ENCODE data around the gene PLXNC1.

PLXNC1 gene

GRCh38 chr12:94157181-94157580, 8.8 kb downstream of the PLXNC1 start:
- Mint-ChIP-seq H3K36me3 (ENCODE audit: insufficient read depth) (no peaks in the 10 kb centered on the region), H3K27ac (no peak overlapping the region), H3K9me3 (no peaks in the 10 kb centered on the region), H3K4me1 (ENCODE audit: low read depth in 2 of 2) (peaks cover 28 to 31% of the 10 kb centered on the region in 2 donors), H3K4me3 (no peak overlapping the region), H3K27me3 (no peaks in the 10 kb centered on the region)
- no peak for DNase-seq
- ATAC-seq (replicated peaks), result no peak

GRCh38 chr12:94157981-94158411, 9.6 kb downstream of the PLXNC1 start:
- peak overlapping the region in 1 of 2 donors; percentile 13 for H3K4me3 Mint-ChIP-seq
- peaks cover 29 to 34% of the 10 kb centered on the region in 2 donors for H3K4me1 Mint-ChIP-seq (ENCODE audit: low read depth in 2 of 2)
- no peaks in the 10 kb centered on the region for H3K9me3 Mint-ChIP-seq
- H3K36me3 Mint-ChIP-seq (ENCODE audit: insufficient read depth), result no peaks in the 10 kb centered on the region
- no peak for DNase-seq
- ATAC-seq (replicated peaks), result peak; percentile 32
- no peaks in the 10 kb centered on the region for H3K27me3 Mint-ChIP-seq
- no peak overlapping the region for H3K27ac Mint-ChIP-seq

GRCh38 chr12:94158666-94159065, 10.3 kb downstream of the PLXNC1 start:
- no peak overlapping the region for H3K27ac Mint-ChIP-seq
- no peaks in the 10 kb centered on the region for H3K27me3 Mint-ChIP-seq
- H3K36me3 Mint-ChIP-seq (ENCODE audit: insufficient read depth), result no peaks in the 10 kb centered on the region
- H3K9me3 Mint-ChIP-seq, result no peaks in the 10 kb centered on the region
- no peak overlapping the region for H3K4me3 Mint-ChIP-seq
- DNase-seq (no peak), ATAC-seq (replicated peaks) (no peak)
- H3K4me1 Mint-ChIP-seq (ENCODE audit: low read depth in 2 of 2), result peaks cover 25 to 34% of the 10 kb centered on the region in 2 donors

DNA sequence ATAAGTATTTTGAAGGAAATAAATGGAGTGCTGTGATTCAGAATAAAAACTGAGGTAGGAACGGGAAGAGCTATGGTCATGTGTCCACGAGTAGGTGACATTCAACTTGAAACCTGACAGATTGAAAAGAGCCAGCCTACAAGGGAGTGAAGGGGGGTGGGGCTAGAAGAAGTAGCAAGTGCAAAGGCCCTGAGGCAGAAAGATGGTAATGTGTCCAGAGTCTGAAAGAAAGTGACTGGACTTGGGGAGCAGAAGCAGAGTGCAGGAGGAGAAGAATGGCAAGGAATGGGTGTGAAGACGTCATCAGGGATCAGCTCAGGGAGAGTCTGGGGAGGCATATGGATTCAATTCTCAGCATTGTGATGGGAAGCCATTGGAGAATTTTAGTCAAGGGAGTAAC, 13.7 kb downstream of the PLXNC1 start:
- Mint-ChIP-seq H3K36me3 (ENCODE audit: insufficient read depth) (peaks cover 3% of the 10 kb centered on the region), H3K27ac (no peak overlapping the region), H3K4me1 (ENCODE audit: low read depth in 2 of 2) (peaks cover 15 to 32% of the 10 kb centered on the region in 2 donors)

GRCh38 chr12:94163850-94164249, 15.5 kb downstream of the PLXNC1 start:
- Mint-ChIP-seq H3K4me3 (no peak overlapping the region), H3K9me3 (no peaks in the 10 kb centered on the region), H3K27ac (no peak overlapping the region), H3K4me1 (ENCODE audit: low read depth in 2 of 2) (peaks cover 13 to 31% of the 10 kb centered on the region in 2 donors), H3K36me3 (ENCODE audit: insufficient read depth) (peaks cover 3% of the 10 kb centered on the region), H3K27me3 (no peaks in the 10 kb centered on the region)
- ATAC-seq (replicated peaks), result no peak
- DNase-seq, result no peak

More for the DNA sequence above, 13.7 kb downstream of the PLXNC1 start:
- Mint-ChIP-seq H3K4me3 (no peak overlapping the region), H3K9me3 (no peaks in the 10 kb centered on the region), H3K27me3 (no peaks in the 10 kb centered on the region)
- ATAC-seq (replicated peaks) (no peak), DNase-seq (no peak)

DNA sequence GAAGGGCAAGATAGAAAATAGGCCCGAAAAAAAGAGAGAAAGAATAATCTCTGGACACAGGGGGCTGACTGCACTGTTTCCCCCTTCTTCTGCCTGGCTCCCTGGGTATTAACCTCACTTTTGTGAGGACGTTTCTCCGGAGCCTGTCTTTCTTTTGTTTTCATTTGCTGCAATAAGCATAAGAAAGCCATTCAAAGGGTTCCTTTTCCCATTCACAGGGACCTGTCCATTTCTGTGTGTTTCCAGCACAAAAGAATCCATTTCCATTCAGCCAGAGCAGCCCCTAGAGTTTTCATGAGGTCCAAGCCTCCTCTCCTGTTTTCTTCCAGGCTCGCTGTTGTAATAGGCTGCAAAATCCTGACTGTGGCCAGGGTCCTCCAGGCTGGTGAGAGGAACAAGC, 16.8 kb downstream of the PLXNC1 start:
- no peak overlapping the region for H3K4me3 Mint-ChIP-seq
- ATAC-seq (replicated peaks) (no peak), DNase-seq (no peak)
- peaks cover 14 to 25% of the 10 kb centered on the region in 2 donors for H3K4me1 Mint-ChIP-seq (ENCODE audit: low read depth in 2 of 2)
- no peaks in the 10 kb centered on the region for H3K9me3 Mint-ChIP-seq
- H3K27ac Mint-ChIP-seq, result no peak overlapping the region
- no peaks in the 10 kb centered on the region for H3K27me3 Mint-ChIP-seq
- H3K36me3 Mint-ChIP-seq (ENCODE audit: insufficient read depth), result peaks cover 8% of the 10 kb centered on the region

DNA sequence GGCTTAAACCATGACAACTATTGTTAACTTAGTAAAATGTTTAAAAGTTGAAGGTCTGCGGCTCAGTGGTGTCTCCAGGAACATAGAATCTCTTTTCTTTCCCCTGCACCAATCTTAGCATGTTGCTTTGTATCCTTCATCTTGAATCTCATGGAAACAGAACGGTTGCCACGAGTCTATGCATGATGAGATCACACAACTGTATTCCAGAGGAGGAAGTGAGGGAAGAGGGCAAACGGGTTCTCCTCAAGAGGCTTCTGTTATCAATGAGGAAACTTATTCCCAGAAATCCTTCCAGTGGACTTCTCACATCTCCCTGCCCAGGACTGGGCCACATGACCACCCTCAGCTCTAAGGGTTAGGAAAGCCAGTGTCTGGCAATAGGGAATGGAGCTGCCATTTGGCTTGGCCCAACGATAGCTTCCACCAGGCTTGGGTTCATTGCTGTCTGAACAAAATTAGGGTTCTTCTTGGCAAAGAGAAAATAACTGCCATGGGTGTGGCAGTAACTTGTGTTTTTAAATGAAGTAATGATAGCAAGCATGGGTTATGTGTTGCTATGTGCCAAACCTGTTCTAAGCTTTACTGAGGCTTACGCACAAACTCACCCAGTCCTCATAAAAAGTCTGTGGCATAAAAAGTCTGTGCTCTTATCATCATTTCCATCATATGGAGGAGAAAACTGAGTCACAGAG, 17.4 kb downstream of the PLXNC1 start:
- Mint-ChIP-seq H3K9me3 (no peaks in the 10 kb centered on the region), H3K36me3 (ENCODE audit: insufficient read depth) (peaks cover 11% of the 10 kb centered on the region), H3K27me3 (no peaks in the 10 kb centered on the region), H3K4me3 (no peak overlapping the region), H3K4me1 (ENCODE audit: low read depth in 2 of 2) (peaks cover 17 to 25% of the 10 kb centered on the region in 2 donors), H3K27ac (no peak overlapping the region)
- no peak for DNase-seq
- ATAC-seq (replicated peaks), result no peak

GRCh38 chr12:94167071-94167755, 18.8 kb downstream of the PLXNC1 start:
- Mint-ChIP-seq H3K27ac (no peak overlapping the region), H3K9me3 (no peaks in the 10 kb centered on the region), H3K4me1 (ENCODE audit: low read depth in 2 of 2) (peaks cover 18 to 29% of the 10 kb centered on the region in 2 donors), H3K36me3 (ENCODE audit: insufficient read depth) (peaks cover 11% of the 10 kb centered on the region), H3K27me3 (no peaks in the 10 kb centered on the region), H3K4me3 (no peak overlapping the region)
- no peak for ATAC-seq (replicated peaks)
- no peak for DNase-seq

GRCh38 chr12:94167756-94168416, 19.5 kb downstream of the PLXNC1 start:
- Mint-ChIP-seq H3K4me3 (no peak overlapping the region), H3K36me3 (ENCODE audit: insufficient read depth) (peaks cover 11% of the 10 kb centered on the region), H3K4me1 (ENCODE audit: low read depth in 2 of 2) (peaks cover 16 to 23% of the 10 kb centered on the region in 2 donors), H3K27me3 (no peaks in the 10 kb centered on the region), H3K9me3 (no peaks in the 10 kb centered on the region), H3K27ac (peak overlapping the region in 1 of 2 donors; percentile 36)
- DNase-seq (no peak), ATAC-seq (replicated peaks) (no peak)

- H3K4me1 Mint-ChIP-seq (ENCODE audit: low read depth in 2 of 2), result peaks cover 25 to 28% of the 10 kb centered on the region in 2 donors
- no peak for ATAC-seq (replicated peaks)
- no peak overlapping the region for H3K4me3 Mint-ChIP-seq
- no peaks in the 10 kb centered on the region for H3K9me3 Mint-ChIP-seq
- no peak overlapping the region for H3K27ac Mint-ChIP-seq
- H3K36me3 Mint-ChIP-seq (ENCODE audit: insufficient read depth), result peaks cover 10% of the 10 kb centered on the region
- no peaks in the 10 kb centered on the region for H3K27me3 Mint-ChIP-seq
- no peak for DNase-seq
These were observed 21.1 kb downstream of the PLXNC1 start for GRCh38 chr12:94169495-94169894.

GRCh38 chr12:94169966-94170689, 21.8 kb downstream of the PLXNC1 start:
- DNase-seq (no peak), ATAC-seq (replicated peaks) (no peak)
- H3K4me1 Mint-ChIP-seq (ENCODE audit: low read depth in 2 of 2), result peaks cover 30 to 32% of the 10 kb centered on the region in 2 donors
- no peaks in the 10 kb centered on the region for H3K27me3 Mint-ChIP-seq
- peak overlapping the region in 1 of 2 donors; percentile 13 for H3K27ac Mint-ChIP-seq
- H3K9me3 Mint-ChIP-seq, result no peaks in the 10 kb centered on the region
- H3K4me3 Mint-ChIP-seq, result no peak overlapping the region
- H3K36me3 Mint-ChIP-seq (ENCODE audit: insufficient read depth), result peaks cover 8% of the 10 kb centered on the region

- Mint-ChIP-seq H3K4me3 (no peak overlapping the region), H3K27ac (peak overlapping the region in 1 of 2 donors; percentile 53), H3K27me3 (no peaks in the 10 kb centered on the region), H3K9me3 (no peaks in the 10 kb centered on the region), H3K4me1 (ENCODE audit: low read depth in 2 of 2) (peaks cover 37 to 40% of the 10 kb centered on the region in 2 donors), H3K36me3 (ENCODE audit: insufficient read depth) (peaks cover 8% of the 10 kb centered on the region)
- DNase-seq (no peak), ATAC-seq (replicated peaks) (no peak)
These were observed 22.6 kb downstream of the PLXNC1 start for GRCh38 chr12:94170690-94171594.

Measured in effector memory CD8-positive, alpha-beta T cell (primary cell).